HG03060 (cell line): ENCODE results near the gene TMEM86B.
"Not testable (repeated sequence)": the region's sequence is repeated elsewhere in the genome, so short reads cannot be mapped to it uniquely, and the experiment has no call there.

Experiments used
- ATAC-seq: cut with Tn5 transposase; IDR thresholded peaks from one replicate; pipeline ENCODE4 v1.9.1; 2021; ENCODE audit warnings: low read depth, moderate number of reproducible peaks; ENCODE audit not compliant: unreplicated experiment

TMEM86B gene

GRCh38 chr19:55224038-55224665 lies 4.4 kb downstream of the TMEM86B start:
- no peak for ATAC-seq

- ATAC-seq = no peak
Measured at GRCh38 chr19:55223291-55224037, 5.1 kb downstream of the TMEM86B start.

GRCh38 chr19:55220525-55220924 lies 8.0 kb downstream of the TMEM86B start:
- ATAC-seq = no peak

- no peak for ATAC-seq
Measured at GRCh38 chr19:55216461-55217198, 11.9 kb downstream of the TMEM86B start.

- ATAC-seq = no peak
Measured at GRCh38 chr19:55213547-55213946, 15.0 kb downstream of the TMEM86B start.

GRCh38 chr19:55212447-55212846 lies 16.1 kb downstream of the TMEM86B start:
- ATAC-seq = no peak

GRCh38 chr19:55209693-55210472 lies 18.7 kb downstream of the TMEM86B start:
- no peak for ATAC-seq

GRCh38 chr19:55208880-55209692 lies 19.5 kb downstream of the TMEM86B start, which contains the start of gene PTPRH:
TSS of gene PTPRH (minus strand) at chr19:55209501. CDS start at chr19:55209433, 68 bp downstream.
- no peak for ATAC-seq

GRCh38 chr19:55206664-55207500 lies 21.7 kb downstream of the TMEM86B start:
- no peak for ATAC-seq

- ATAC-seq = not testable (repeated sequence)
Measured at GRCh38 chr19:55202199-55202598, 26.4 kb downstream of the TMEM86B start.

GRCh38 chr19:55199620-55200204 lies 28.9 kb downstream of the TMEM86B start:
- ATAC-seq = no peak

- no peak for ATAC-seq
Measured at GRCh38 chr19:55198651-55199050, 29.9 kb downstream of the TMEM86B start.

GRCh38 chr19:55197528-55197927 lies 31.0 kb downstream of the TMEM86B start:
- ATAC-seq = no peak

- ATAC-seq = no peak
Measured at GRCh38 chr19:55196803-55197202, 31.8 kb downstream of the TMEM86B start.

- ATAC-seq = no peak
Measured at GRCh38 chr19:55193481-55193880, 35.1 kb downstream of the TMEM86B start.

- no peak for ATAC-seq
Measured at GRCh38 chr19:55189403-55189835, 39.1 kb downstream of the TMEM86B start.

GRCh38 chr19:55188625-55189024 lies 39.9 kb downstream of the TMEM86B start:
- ATAC-seq = no peak

GRCh38 chr19:55186080-55186479 lies 42.5 kb downstream of the TMEM86B start:
- no peak for ATAC-seq
